Measurements from ENCODE around the gene BRPF3.

DNA sequence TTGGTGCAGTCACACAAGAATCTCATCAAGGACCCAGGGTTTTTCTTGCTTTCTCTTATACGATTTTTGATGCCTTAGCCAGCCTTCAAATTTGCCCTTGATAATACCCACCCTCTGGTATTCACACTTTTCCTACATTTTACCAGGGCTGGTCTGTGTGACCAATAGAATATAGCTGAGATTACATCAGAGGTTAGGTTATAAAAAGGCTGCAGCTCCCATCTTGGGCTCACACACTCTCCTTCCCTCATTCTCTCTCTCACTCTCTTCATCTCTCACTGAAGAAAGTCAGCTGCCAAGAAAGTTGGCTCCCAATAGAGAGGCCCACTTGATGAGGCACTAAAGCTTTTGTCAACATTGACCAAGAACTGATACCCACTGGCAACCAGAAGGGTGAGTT, 69.2 kb downstream of the BRPF3 start:
- no peak for TF ChIP-seq POLR2A (IDR thresholded peaks at IDR 0.05; ENCODE audit: low read length)
- no peak for TF ChIP-seq GATA1 (IDR thresholded peaks at IDR 0.05; ENCODE audit: low read depth, low read length)
